ENCODE measurements around the gene CEP57L1. TPM values are rescaled to one million over a fixed set of nuclear protein-coding genes. Genes with fewer than 3 reads are reported as not detected.

CEP57L1 gene
- total RNA-seq, 1 experiment from 2014 or later, result 8.4 TPM

DNA sequence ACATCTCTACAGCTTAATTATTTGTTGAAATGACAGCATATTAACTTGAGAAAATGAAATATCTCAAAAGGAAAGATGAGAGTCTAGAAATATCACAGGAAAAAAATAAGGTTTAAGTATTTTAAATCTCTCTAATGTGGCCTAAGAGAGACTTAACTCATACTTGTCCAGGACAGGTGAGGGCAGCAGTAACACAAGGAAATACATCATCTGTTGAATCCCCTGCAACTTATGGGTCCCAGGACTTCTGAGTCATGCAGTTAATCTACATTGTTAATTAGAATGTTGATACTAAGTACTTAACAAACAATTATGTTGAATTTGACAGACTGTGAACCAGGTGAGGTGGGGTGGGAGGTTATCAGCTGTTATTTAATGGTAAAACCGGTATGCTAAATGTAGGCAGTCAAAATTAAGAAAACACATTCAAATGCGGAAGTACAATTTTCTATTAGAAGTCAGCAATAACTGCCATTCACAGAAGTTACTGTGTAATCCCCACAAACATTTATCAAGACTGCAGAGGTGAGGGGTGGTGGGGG lies 87.9 kb downstream of the CEP57L1 start:
- H3K4ac ChIP-seq (ENCODE audit: low read depth, low read length), result no peak overlapping the region
- H3K4me2 ChIP-seq (ENCODE audit: insufficient read depth, insufficient read length, low read length), result no peak overlapping the region
- no peaks in the 10 kb centered on the region for H3K23me2 ChIP-seq (ENCODE audit: insufficient read length, low read depth, low read length, poor library complexity, severe bottlenecking)
- no peak overlapping the region for H3K27ac ChIP-seq (ENCODE audit: insufficient read length, low read depth, low read length)
- no peaks in the 10 kb centered on the region for H3K79me1 ChIP-seq (ENCODE audit: insufficient read depth, low read depth, low read length, poor library complexity, severe bottlenecking)
- H2BK120ac ChIP-seq (ENCODE audit: low read depth, low read length, poor library complexity, severe bottlenecking), result no peak overlapping the region
- no peak overlapping the region for H3T11ph ChIP-seq (ENCODE audit: low read length)
- no peak overlapping the region for H3K18ac ChIP-seq (ENCODE audit: insufficient read length, low read depth, low read length)
- no peak for DNase-seq
- H3K9ac ChIP-seq (ENCODE audit: extremely low read depth, insufficient read length, low read length), result no peak overlapping the region
- no peak overlapping the region for H2BK5ac ChIP-seq (ENCODE audit: insufficient read length, low read length)
- H3K14ac ChIP-seq (ENCODE audit: insufficient read depth, low read length), result no peak overlapping the region
- H3K9me3 ChIP-seq (ENCODE audit: control insufficient read depth, low read depth, low read length), result no peaks in the 10 kb centered on the region
- H3K36me3 Mint-ChIP-seq (ENCODE audit: insufficient read depth in 1 of 3, low read depth in 3 of 3), result no peaks in the 10 kb centered on the region
- no peak overlapping the region for H3K23ac ChIP-seq (ENCODE audit: insufficient read length, low read depth, low read length)
- no peak overlapping the region for H2BK15ac ChIP-seq (ENCODE audit: low read depth, low read length)
- H3K27me3 ChIP-seq (ENCODE audit: insufficient read depth, low read length), result no peaks in the 10 kb centered on the region
- no peak overlapping the region for H2AK5ac ChIP-seq (ENCODE audit: insufficient read length, low read length)
- no peaks in the 10 kb centered on the region; the same call in 1 of the 2 replicates for H3K4me1 ChIP-seq (ENCODE audit: insufficient read depth, low read length)
- no peak overlapping the region for H2BK12ac ChIP-seq (ENCODE audit: insufficient read length, low read depth, low read length)
- no peak overlapping the region for H2BK20ac ChIP-seq (ENCODE audit: low read depth, low read length, poor library complexity, severe bottlenecking)
- peaks cover 11 to 13% of the 10 kb centered on the region in 2 experiments for H3K4me1 Mint-ChIP-seq
- H2AFZ ChIP-seq (ENCODE audit: low read length), result no peak overlapping the region
- H3K27ac Mint-ChIP-seq, result no peak overlapping the region
- no peak overlapping the region for H4K5ac ChIP-seq (ENCODE audit: insufficient read length, low read depth, low read length)
- H3K9me3 Mint-ChIP-seq, result no peaks in the 10 kb centered on the region
- TF ChIP-seq, protein P1, sequence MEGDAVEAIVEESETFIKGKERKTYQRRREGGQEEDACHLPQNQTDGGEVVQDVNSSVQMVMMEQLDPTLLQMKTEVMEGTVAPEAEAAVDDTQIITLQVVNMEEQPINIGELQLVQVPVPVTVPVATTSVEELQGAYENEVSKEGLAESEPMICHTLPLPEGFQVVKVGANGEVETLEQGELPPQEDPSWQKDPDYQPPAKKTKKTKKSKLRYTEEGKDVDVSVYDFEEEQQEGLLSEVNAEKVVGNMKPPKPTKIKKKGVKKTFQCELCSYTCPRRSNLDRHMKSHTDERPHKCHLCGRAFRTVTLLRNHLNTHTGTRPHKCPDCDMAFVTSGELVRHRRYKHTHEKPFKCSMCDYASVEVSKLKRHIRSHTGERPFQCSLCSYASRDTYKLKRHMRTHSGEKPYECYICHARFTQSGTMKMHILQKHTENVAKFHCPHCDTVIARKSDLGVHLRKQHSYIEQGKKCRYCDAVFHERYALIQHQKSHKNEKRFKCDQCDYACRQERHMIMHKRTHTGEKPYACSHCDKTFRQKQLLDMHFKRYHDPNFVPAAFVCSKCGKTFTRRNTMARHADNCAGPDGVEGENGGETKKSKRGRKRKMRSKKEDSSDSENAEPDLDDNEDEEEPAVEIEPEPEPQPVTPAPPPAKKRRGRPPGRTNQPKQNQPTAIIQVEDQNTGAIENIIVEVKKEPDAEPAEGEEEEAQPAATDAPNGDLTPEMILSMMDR (conservative IDR thresholded peaks at IDR 0.05), result peak; percentile 43; the same call in 2 of the 3 replicates
- no peaks in the 10 kb centered on the region for H3K79me2 ChIP-seq (ENCODE audit: insufficient read depth, low read length)
- no peak overlapping the region for H4K91ac ChIP-seq (ENCODE audit: insufficient read length, low read depth, low read length)
- no CpG with 5 or more reads among the region's 2 CpGs for WGBS (ENCODE audit: extremely low coverage, insufficient read length, low lambda C conversion rate)
- H4K20me1 ChIP-seq (ENCODE audit: control insufficient read depth, insufficient read depth, insufficient read length), result no peaks in the 10 kb centered on the region
- no peak overlapping the region for H4K8ac ChIP-seq (replicated peaks; ENCODE audit: insufficient read length, low read depth, low read length)
- no peaks in the 10 kb centered on the region; the same call in 1 of the 2 replicates for H3K27me3 Mint-ChIP-seq (ENCODE audit: low read depth)
- H3K56ac ChIP-seq (ENCODE audit: insufficient read length, low read depth, low read length), result no peak overlapping the region
- H3K4me3 Mint-ChIP-seq, result no peak overlapping the region
